GM18517 (cell line): ENCODE results near the gene TRIP6.
"Not testable (repeated sequence)": the region's sequence is repeated elsewhere in the genome, so short reads cannot be mapped to it uniquely, and the experiment has no call there.

Experiments used
- ATAC-seq: cut with Tn5 transposase; IDR thresholded peaks from one replicate; pipeline ENCODE4 v1.9.1; 2021; ENCODE audit warnings: mild to moderate bottlenecking, moderate library complexity; ENCODE audit not compliant: unreplicated experiment

Gene TRIP6

GRCh38 chr7:100910443-100910842 lies 43.3 kb downstream of the TRIP6 start:
- ATAC-seq = not testable (repeated sequence)

- ATAC-seq = no peak
Observed at GRCh38 chr7:100911484-100911883, 44.3 kb downstream of the TRIP6 start.

- ATAC-seq = no peak
Observed at GRCh38 chr7:100914208-100914878, 47.2 kb downstream of the TRIP6 start.

- no peak for ATAC-seq
Observed at GRCh38 chr7:100914879-100915447, 47.8 kb downstream of the TRIP6 start.

- ATAC-seq = not testable (repeated sequence)
Observed at GRCh38 chr7:100919335-100919734, 52.1 kb downstream of the TRIP6 start.

- ATAC-seq = not testable (repeated sequence)
Observed at GRCh38 chr7:100919779-100920437, 52.7 kb downstream of the TRIP6 start.

GRCh38 chr7:100921039-100921438 lies 53.9 kb downstream of the TRIP6 start:
- ATAC-seq = no peak
